ENCODE data around the gene CCT8L2.

- TF ChIP-seq CTCF (IDR thresholded peaks at IDR 0.05) (no peak), POLR2A (IDR thresholded peaks at IDR 0.05) (no peak)
Observed at GRCh38 chr22:16594026-16594425, 1.4 kb upstream of the CCT8L2 start.

Measured in esophagus squamous epithelium (tissue), 4 donors.